ENCODE measurements around the gene TMEM92.
"Not testable (repeated sequence)": the region's sequence is repeated elsewhere in the genome, so short reads cannot be mapped to it uniquely, and the experiment has no call there.

The TMEM92 gene

GRCh38 chr17:50290933-50291332 is 16.7 kb downstream of the TMEM92 start:
- no peak overlapping the region for H3K9ac ChIP-seq (ENCODE audit: low read depth, low read length)

GRCh38 chr17:50292465-50292864 is 18.2 kb downstream of the TMEM92 start:
- H3K9ac ChIP-seq (ENCODE audit: low read depth, low read length), result no peak overlapping the region
- H3K9me3 ChIP-seq (ENCODE audit: control insufficient read depth, insufficient read depth, low read length), result no peaks in the 10 kb centered on the region
- no peaks in the 10 kb centered on the region for H3K36me3 ChIP-seq (ENCODE audit: insufficient read depth, low read length)
- peaks cover 14% of the 10 kb centered on the region for H3K4me1 ChIP-seq (ENCODE audit: insufficient read depth, low read length)

More at GRCh38 chr17:50290933-50291332, 16.7 kb downstream of the TMEM92 start:
- no peaks in the 10 kb centered on the region for H3K9me3 ChIP-seq (ENCODE audit: control insufficient read depth, insufficient read depth, low read length)
- no peaks in the 10 kb centered on the region for H3K36me3 ChIP-seq (ENCODE audit: insufficient read depth, low read length)
- H3K4me1 ChIP-seq (ENCODE audit: insufficient read depth, low read length), result peaks cover 14% of the 10 kb centered on the region

GRCh38 chr17:50295021-50295420 is 20.8 kb downstream of the TMEM92 start:
- Histone ChIP-seq H3K9ac (ENCODE audit: low read depth, low read length) (no peak overlapping the region), H3K36me3 (ENCODE audit: insufficient read depth, low read length) (no peaks in the 10 kb centered on the region), H3K4me1 (ENCODE audit: insufficient read depth, low read length) (peaks cover 10% of the 10 kb centered on the region; the same call in 1 of the 2 replicates), H3K9me3 (ENCODE audit: control insufficient read depth, insufficient read depth, low read length) (no peaks in the 10 kb centered on the region)

GRCh38 chr17:50297407-50297865 is 23.2 kb downstream of the TMEM92 start:
- Histone ChIP-seq H3K36me3 (ENCODE audit: insufficient read depth, low read length) (no peaks in the 10 kb centered on the region), H3K9me3 (ENCODE audit: control insufficient read depth, insufficient read depth, low read length) (no peaks in the 10 kb centered on the region), H3K4me1 (ENCODE audit: insufficient read depth, low read length) (peaks cover 6% of the 10 kb centered on the region; the same call in 1 of the 2 replicates), H3K9ac (ENCODE audit: low read depth, low read length) (no peak overlapping the region)

GRCh38 chr17:50298018-50298417 is 23.8 kb downstream of the TMEM92 start:
- no peaks in the 10 kb centered on the region for H3K36me3 ChIP-seq (ENCODE audit: insufficient read depth, low read length)
- peaks cover 6% of the 10 kb centered on the region; the same call in 1 of the 2 replicates for H3K4me1 ChIP-seq (ENCODE audit: insufficient read depth, low read length)

GRCh38 chr17:50299776-50300175 is 25.5 kb downstream of the TMEM92 start:
- peaks cover 6% of the 10 kb centered on the region; the same call in 1 of the 2 replicates for H3K4me1 ChIP-seq (ENCODE audit: insufficient read depth, low read length)
- no peaks in the 10 kb centered on the region for H3K9me3 ChIP-seq (ENCODE audit: control insufficient read depth, insufficient read depth, low read length)
- no peaks in the 10 kb centered on the region for H3K36me3 ChIP-seq (ENCODE audit: insufficient read depth, low read length)
- H3K9ac ChIP-seq (ENCODE audit: low read depth, low read length), result no peak overlapping the region

More at GRCh38 chr17:50298018-50298417, 23.8 kb downstream of the TMEM92 start:
- Histone ChIP-seq H3K9me3 (ENCODE audit: control insufficient read depth, insufficient read depth, low read length) (no peaks in the 10 kb centered on the region), H3K9ac (ENCODE audit: low read depth, low read length) (no peak overlapping the region)

GRCh38 chr17:50300824-50301223 is 26.6 kb downstream of the TMEM92 start:
- not testable (repeated sequence) for H3K9ac ChIP-seq (ENCODE audit: low read depth, low read length); H3K4me1 ChIP-seq (ENCODE audit: insufficient read depth, low read length); H3K36me3 ChIP-seq (ENCODE audit: insufficient read depth, low read length); H3K9me3 ChIP-seq (ENCODE audit: control insufficient read depth, insufficient read depth, low read length)

GRCh38 chr17:50301891-50302584 is 27.8 kb downstream of the TMEM92 start:
- Histone ChIP-seq H3K9ac (ENCODE audit: low read depth, low read length) (no peak overlapping the region), H3K4me1 (ENCODE audit: insufficient read depth, low read length) (peaks cover 6% of the 10 kb centered on the region; the same call in 1 of the 2 replicates), H3K36me3 (ENCODE audit: insufficient read depth, low read length) (no peaks in the 10 kb centered on the region), H3K9me3 (ENCODE audit: control insufficient read depth, insufficient read depth, low read length) (no peaks in the 10 kb centered on the region)

GRCh38 chr17:50303051-50303450 is 28.8 kb downstream of the TMEM92 start:
- H3K9me3 ChIP-seq (ENCODE audit: control insufficient read depth, insufficient read depth, low read length), result peaks cover 2% of the 10 kb centered on the region; the same call in 1 of the 2 replicates
- H3K4me1 ChIP-seq (ENCODE audit: insufficient read depth, low read length), result no peaks in the 10 kb centered on the region
- no peaks in the 10 kb centered on the region for H3K36me3 ChIP-seq (ENCODE audit: insufficient read depth, low read length)
- H3K9ac ChIP-seq (ENCODE audit: low read depth, low read length), result no peak overlapping the region

- Histone ChIP-seq H3K9ac (ENCODE audit: low read depth, low read length) (no peak overlapping the region), H3K9me3 (ENCODE audit: control insufficient read depth, insufficient read depth, low read length) (peaks cover 3% of the 10 kb centered on the region; the same call in 1 of the 2 replicates), H3K4me1 (ENCODE audit: insufficient read depth, low read length) (no peaks in the 10 kb centered on the region), H3K36me3 (ENCODE audit: insufficient read depth, low read length) (no peaks in the 10 kb centered on the region)
Observed at GRCh38 chr17:50303596-50303995, 29.3 kb downstream of the TMEM92 start.

- Histone ChIP-seq H3K9ac (ENCODE audit: low read depth, low read length) (no peak overlapping the region), H3K9me3 (ENCODE audit: control insufficient read depth, insufficient read depth, low read length) (peaks cover 3% of the 10 kb centered on the region; the same call in 1 of the 2 replicates), H3K36me3 (ENCODE audit: insufficient read depth, low read length) (no peaks in the 10 kb centered on the region), H3K4me1 (ENCODE audit: insufficient read depth, low read length) (no peaks in the 10 kb centered on the region)
Observed at GRCh38 chr17:50304781-50305404, 30.6 kb downstream of the TMEM92 start.

GRCh38 chr17:50307654-50308053 is 33.4 kb downstream of the TMEM92 start:
- H3K9ac ChIP-seq (ENCODE audit: low read depth, low read length), result no peak overlapping the region
- peaks cover 3% of the 10 kb centered on the region; the same call in 1 of the 2 replicates for H3K9me3 ChIP-seq (ENCODE audit: control insufficient read depth, insufficient read depth, low read length)
- H3K36me3 ChIP-seq (ENCODE audit: insufficient read depth, low read length), result no peaks in the 10 kb centered on the region
- peaks cover 6% of the 10 kb centered on the region for H3K4me1 ChIP-seq (ENCODE audit: insufficient read depth, low read length)

- peaks cover 3% of the 10 kb centered on the region; the same call in 1 of the 2 replicates for H3K9me3 ChIP-seq (ENCODE audit: control insufficient read depth, insufficient read depth, low read length)
Observed at GRCh38 chr17:50308666-50309065, 34.4 kb downstream of the TMEM92 start.

GRCh38 chr17:50310455-50311111 is 36.3 kb downstream of the TMEM92 start:
- Histone ChIP-seq H3K9ac (ENCODE audit: low read depth, low read length) (no peak overlapping the region), H3K9me3 (ENCODE audit: control insufficient read depth, insufficient read depth, low read length) (peaks cover 3% of the 10 kb centered on the region; the same call in 1 of the 2 replicates), H3K4me1 (ENCODE audit: insufficient read depth, low read length) (peaks cover 6% of the 10 kb centered on the region), H3K36me3 (ENCODE audit: insufficient read depth, low read length) (no peaks in the 10 kb centered on the region)

More at GRCh38 chr17:50308666-50309065, 34.4 kb downstream of the TMEM92 start:
- H3K9ac ChIP-seq (ENCODE audit: low read depth, low read length), result no peak overlapping the region
- H3K4me1 ChIP-seq (ENCODE audit: insufficient read depth, low read length), result peaks cover 6% of the 10 kb centered on the region
- H3K36me3 ChIP-seq (ENCODE audit: insufficient read depth, low read length), result no peaks in the 10 kb centered on the region
